K562 (cell line): ENCODE measurements around the gene MIEF1. TPM values are rescaled to one million over a fixed set of nuclear protein-coding genes. Genes with fewer than 3 reads are reported as not detected.

Experiments used
- ATF7 ChIP-seq: fragments of 450-650 bp; IDR thresholded peaks from 2 replicates; pipeline ENCODE4 v1.7.1; 2014; ENCODE audit warnings: mild to moderate bottlenecking, moderate library complexity
- C11orf30 ChIP-seq: fragments of 450-650 bp; IDR thresholded peaks from 2 replicates; pipeline ENCODE4 v1.6.1; 2016; ENCODE audit warnings: low read depth, mild to moderate bottlenecking
- CBFA2T3 ChIP-seq: fragments of 450-650 bp; IDR thresholded peaks from 2 replicates; pipeline ENCODE4 v1.6.1; 2017
- CREB5 ChIP-seq: fragments of 250-450 bp; sonication (Bioruptor Pico); IDR thresholded peaks from 2 replicates; pipeline ENCODE4 v1.5.0; 2020; ENCODE audit warnings: mild to moderate bottlenecking
- DNMT1 ChIP-seq: fragments of 450-650 bp; IDR thresholded peaks from 2 replicates; pipeline ENCODE4 v1.6.1; 2016; ENCODE audit warnings: antibody characterized with exemption, mild to moderate bottlenecking
- IRF1 ChIP-seq: sonication (generic); formaldehyde crosslinking; IDR thresholded peaks from 2 replicates; pipeline ENCODE4 v1.8.0; 2022; ENCODE audit warnings: missing genetic modification reagents, mild to moderate bottlenecking, borderline replicate concordance
- NELFE ChIP-seq: IDR thresholded peaks from 2 replicates; pipeline ENCODE4 v1.6.1; 2011; ENCODE audit warnings: mild to moderate bottlenecking; ENCODE audit not compliant: insufficient read depth, insufficient read length
- SMAD1 ChIP-seq: fragments of 150-350 bp; IDR thresholded peaks from 2 replicates; pipeline ENCODE4 v1.6.1; 2014; ENCODE audit warnings: low read length, low read depth; ENCODE audit not compliant: partially characterized antibody
- SPI1 ChIP-seq: IDR thresholded peaks from 2 replicates; pipeline ENCODE4 v1.6.1; 2011; ENCODE audit warnings: low read depth, low read length, control low read depth, borderline replicate concordance
- ZBTB8A ChIP-seq: fragments of 450-650 bp; IDR thresholded peaks from 2 replicates; pipeline ENCODE4 v1.6.1; 2018; ENCODE audit warnings: mild to moderate bottlenecking, moderate library complexity; ENCODE audit not compliant: partially characterized antibody
- ZHX1 ChIP-seq: fragments of 150-350 bp; conservative IDR thresholded peaks from 2 replicates; pipeline ENCODE4 v1.6.1; 2014; ENCODE audit warnings: low read length
- ZNF165 ChIP-seq: fragments of 250-450 bp; sonication (Bioruptor Pico); IDR thresholded peaks from 2 replicates; pipeline ENCODE4 v1.4.0; 2020; ENCODE audit warnings: borderline replicate concordance
- ZNF318 ChIP-seq, 2 experiments: fragments of 450-650 bp; IDR thresholded peaks; 2 replicates each; pipeline ENCODE4 v1.6.1; 2016; ENCODE audit warnings: mild to moderate bottlenecking in 2 of 2, borderline replicate concordance in 1 of 2, low read depth in 1 of 2, moderate library complexity in 1 of 2
- polyA plus RNA-seq, 8 experiments: library from polyadenylated mRNA; depleted of rRNA in 4 of 8; stranded (reverse) in 5 of 8; unstranded in 3 of 8; fragments of >200 nt; fragmentation: Nextera tagmentation in 2 of 8; fragmentation: Illumina TruSeq in 1 of 8; extraction: Ambion mirVana in 2 of 8; extraction: Trizol in 1 of 8; gene quantifications; 2 replicates each; pipeline versions ENCODE4 v1.2.1 to v1.2.3, GENCODE V29; 2011 to 2014; ENCODE audit warnings: inconsistent platforms in 1 of 8, missing spikeins in 1 of 8
- total RNA-seq, 7 experiments: library from RNA; depleted of rRNA in 6 of 7; stranded (reverse); fragments of >200 nt in 6 of 7; fragmentation: Illumina TruSeq in 2 of 7; extraction: Trizol in 2 of 7; gene quantifications; 2 replicates each; pipeline versions ENCODE4 v1.2.1 to v1.2.3, GENCODE V29; 2011 to 2021; ENCODE audit warnings: low replicate concordance in 1 of 7

MIEF1 gene
- total and polyA plus RNA-seq, 9 of the 15 experiments (the other 6 are each of a cell fraction or from before 2014, with no cell fraction given): 10.9 to 51.8 (median 25.5) TPM

- TF ChIP-seq ZNF318 (IDR thresholded peaks at IDR 0.05; ENCODE audit: borderline replicate concordance in 1 of 2, low read depth in 1 of 2): no peak
- no peak for TF ChIP-seq ZNF165
- no peak; the same call in 1 of the 2 replicates for TF ChIP-seq C11orf30
- no peak for TF ChIP-seq SPI1
- TF ChIP-seq CREB5: no peak
- TF ChIP-seq SMAD1: no peak
- no peak for TF ChIP-seq NELFE
- no peak for TF ChIP-seq ZBTB8A
- peak; percentile 81 for TF ChIP-seq CBFA2T3
- TF ChIP-seq ATF7: peak; percentile 57
- no peak for TF ChIP-seq ZHX1
- no peak for TF ChIP-seq DNMT1
- no peak for TF ChIP-seq IRF1 (CRISPR knock-in tag)
These were observed 29.2 kb upstream of the MIEF1 start (continued) for GRCh38 chr22:39472570-39473556.
